Neural cell (in vitro differentiated cells): ENCODE results near the gene PLK3.

ENCODE experiments used
- EP300 ChIP-seq: fragments of 450-650 bp; conservative IDR thresholded peaks from 2 replicates; pipeline ENCODE4 v1.6.1; 2014; ENCODE audit warnings: antibody characterized with exemption, mild to moderate bottlenecking, moderate library complexity; ENCODE audit not compliant: poor library complexity, severe bottlenecking
- EZH2 ChIP-seq: fragments of 200-600, 300-800 bp; shearing (Covaris generic), sonication (generic); IDR thresholded peaks from 2 replicates; pipeline ENCODE4 v1.6.1; 2014; ENCODE audit warnings: antibody characterized with exemption, low read length, borderline replicate concordance, mild to moderate bottlenecking; ENCODE audit not compliant: insufficient read depth, poor library complexity, severe bottlenecking
- MXI1 ChIP-seq: fragments of 450-650 bp; conservative IDR thresholded peaks from 2 replicates; pipeline ENCODE4 v1.6.1; 2014; ENCODE audit warnings: antibody characterized with exemption, mild to moderate bottlenecking; ENCODE audit not compliant: poor library complexity, severe bottlenecking
- POLR2AphosphoS5 ChIP-seq: IDR thresholded peaks from 2 replicates; pipeline ENCODE4 v1.6.1; 2012
- SMC3 ChIP-seq: fragments of 450-650 bp; conservative IDR thresholded peaks from 2 replicates; pipeline ENCODE4 v1.6.1; 2014; ENCODE audit warnings: antibody characterized with exemption, mild to moderate bottlenecking, moderate library complexity; ENCODE audit not compliant: poor library complexity
- TAF1 ChIP-seq: IDR thresholded peaks from 2 replicates; pipeline ENCODE4 v1.6.1; 2012; ENCODE audit warnings: low read depth
- TF ChIP-seq, protein P1 (sequence below): fragments of 450-650 bp; IDR thresholded peaks from 2 replicates; pipeline ENCODE4 v1.5.1; 2014; ENCODE audit warnings: antibody characterized with exemption, mild to moderate bottlenecking, moderate library complexity; ENCODE audit not compliant: poor library complexity, severe bottlenecking
- TF ChIP-seq, protein P2 (sequence below): IDR thresholded peaks from 2 replicates; pipeline ENCODE4 v1.6.1; 2012; ENCODE audit warnings: borderline replicate concordance

- TF ChIP-seq, protein P1, sequence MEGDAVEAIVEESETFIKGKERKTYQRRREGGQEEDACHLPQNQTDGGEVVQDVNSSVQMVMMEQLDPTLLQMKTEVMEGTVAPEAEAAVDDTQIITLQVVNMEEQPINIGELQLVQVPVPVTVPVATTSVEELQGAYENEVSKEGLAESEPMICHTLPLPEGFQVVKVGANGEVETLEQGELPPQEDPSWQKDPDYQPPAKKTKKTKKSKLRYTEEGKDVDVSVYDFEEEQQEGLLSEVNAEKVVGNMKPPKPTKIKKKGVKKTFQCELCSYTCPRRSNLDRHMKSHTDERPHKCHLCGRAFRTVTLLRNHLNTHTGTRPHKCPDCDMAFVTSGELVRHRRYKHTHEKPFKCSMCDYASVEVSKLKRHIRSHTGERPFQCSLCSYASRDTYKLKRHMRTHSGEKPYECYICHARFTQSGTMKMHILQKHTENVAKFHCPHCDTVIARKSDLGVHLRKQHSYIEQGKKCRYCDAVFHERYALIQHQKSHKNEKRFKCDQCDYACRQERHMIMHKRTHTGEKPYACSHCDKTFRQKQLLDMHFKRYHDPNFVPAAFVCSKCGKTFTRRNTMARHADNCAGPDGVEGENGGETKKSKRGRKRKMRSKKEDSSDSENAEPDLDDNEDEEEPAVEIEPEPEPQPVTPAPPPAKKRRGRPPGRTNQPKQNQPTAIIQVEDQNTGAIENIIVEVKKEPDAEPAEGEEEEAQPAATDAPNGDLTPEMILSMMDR = no peak
- TF ChIP-seq SMC3 (no peak), EP300 (no peak), EZH2 (no peak), POLR2AphosphoS5 (no peak), MXI1 (no peak), TAF1 (no peak)
- TF ChIP-seq, protein P2, sequence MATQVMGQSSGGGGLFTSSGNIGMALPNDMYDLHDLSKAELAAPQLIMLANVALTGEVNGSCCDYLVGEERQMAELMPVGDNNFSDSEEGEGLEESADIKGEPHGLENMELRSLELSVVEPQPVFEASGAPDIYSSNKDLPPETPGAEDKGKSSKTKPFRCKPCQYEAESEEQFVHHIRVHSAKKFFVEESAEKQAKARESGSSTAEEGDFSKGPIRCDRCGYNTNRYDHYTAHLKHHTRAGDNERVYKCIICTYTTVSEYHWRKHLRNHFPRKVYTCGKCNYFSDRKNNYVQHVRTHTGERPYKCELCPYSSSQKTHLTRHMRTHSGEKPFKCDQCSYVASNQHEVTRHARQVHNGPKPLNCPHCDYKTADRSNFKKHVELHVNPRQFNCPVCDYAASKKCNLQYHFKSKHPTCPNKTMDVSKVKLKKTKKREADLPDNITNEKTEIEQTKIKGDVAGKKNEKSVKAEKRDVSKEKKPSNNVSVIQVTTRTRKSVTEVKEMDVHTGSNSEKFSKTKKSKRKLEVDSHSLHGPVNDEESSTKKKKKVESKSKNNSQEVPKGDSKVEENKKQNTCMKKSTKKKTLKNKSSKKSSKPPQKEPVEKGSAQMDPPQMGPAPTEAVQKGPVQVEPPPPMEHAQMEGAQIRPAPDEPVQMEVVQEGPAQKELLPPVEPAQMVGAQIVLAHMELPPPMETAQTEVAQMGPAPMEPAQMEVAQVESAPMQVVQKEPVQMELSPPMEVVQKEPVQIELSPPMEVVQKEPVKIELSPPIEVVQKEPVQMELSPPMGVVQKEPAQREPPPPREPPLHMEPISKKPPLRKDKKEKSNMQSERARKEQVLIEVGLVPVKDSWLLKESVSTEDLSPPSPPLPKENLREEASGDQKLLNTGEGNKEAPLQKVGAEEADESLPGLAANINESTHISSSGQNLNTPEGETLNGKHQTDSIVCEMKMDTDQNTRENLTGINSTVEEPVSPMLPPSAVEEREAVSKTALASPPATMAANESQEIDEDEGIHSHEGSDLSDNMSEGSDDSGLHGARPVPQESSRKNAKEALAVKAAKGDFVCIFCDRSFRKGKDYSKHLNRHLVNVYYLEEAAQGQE = no peak
Observed at GRCh38 chr1:44848456-44849181, 48.4 kb downstream of the PLK3 start.
